AG08395 (cell line): ENCODE results near the gene ENPP6.
"Not testable (repeated sequence)": the region's sequence is repeated elsewhere in the genome, so short reads cannot be mapped to it uniquely, and the experiment has no call there.

Experiments used
- DNase-seq: peaks from one replicate; pipeline ENCODE4 v3.0.0; 2012; ENCODE audit warnings: mixed read lengths, low spot score

The ENPP6 gene

GRCh38 chr4:184235526-184235925, 17.9 kb upstream of the ENPP6 start:
- no peak for DNase-seq

GRCh38 chr4:184234155-184234554, 16.5 kb upstream of the ENPP6 start:
- DNase-seq: no peak

GRCh38 chr4:184232975-184233374, 15.3 kb upstream of the ENPP6 start:
- no peak for DNase-seq

GRCh38 chr4:184232202-184232601, 14.5 kb upstream of the ENPP6 start:
- no peak for DNase-seq

GRCh38 chr4:184231573-184231972, 13.9 kb upstream of the ENPP6 start:
- no peak for DNase-seq

GRCh38 chr4:184228056-184228705, 10.5 kb upstream of the ENPP6 start:
- no peak for DNase-seq

- no peak for DNase-seq
These were observed 1.2 kb downstream of the ENPP6 start for GRCh38 chr4:184216515-184216914.

- DNase-seq: no peak
These were observed 1.9 kb downstream of the ENPP6 start for GRCh38 chr4:184215709-184216328.

- no peak for DNase-seq
These were observed 2.7 kb downstream of the ENPP6 start for GRCh38 chr4:184214931-184215330.

- DNase-seq: not testable (repeated sequence)
These were observed 9.7 kb downstream of the ENPP6 start for GRCh38 chr4:184207734-184208607.

GRCh38 chr4:184205243-184205642, 12.4 kb downstream of the ENPP6 start:
- DNase-seq: no peak

GRCh38 chr4:184203300-184203699, 14.4 kb downstream of the ENPP6 start:
- DNase-seq: no peak

GRCh38 chr4:184201179-184201578, 16.5 kb downstream of the ENPP6 start:
- no peak for DNase-seq

- DNase-seq: no peak
These were observed 17.4 kb downstream of the ENPP6 start for GRCh38 chr4:184200296-184200695.

- DNase-seq: no peak
These were observed 17.9 kb downstream of the ENPP6 start for GRCh38 chr4:184199780-184200179.

- no peak for DNase-seq
These were observed 19.5 kb downstream of the ENPP6 start for GRCh38 chr4:184198190-184198589.

GRCh38 chr4:184197536-184198082, 20.1 kb downstream of the ENPP6 start:
- DNase-seq: no peak

GRCh38 chr4:184196730-184197385, 20.8 kb downstream of the ENPP6 start:
- DNase-seq: no peak

- no peak for DNase-seq
These were observed 23.8 kb downstream of the ENPP6 start for GRCh38 chr4:184193556-184194525.

GRCh38 chr4:184192933-184193332, 24.7 kb downstream of the ENPP6 start:
- DNase-seq: no peak

- no peak for DNase-seq
These were observed 26.4 kb downstream of the ENPP6 start for GRCh38 chr4:184191267-184191666.
